Stimulated activated CD8-positive, alpha-beta memory T cell treated with anti-CD3 and anti-CD28 coated beads, Interleukin-12 subunit alpha, Interleukin-12 subunit beta, amount 100 ng/mL, for 4 hours (primary cell): Measurements from ENCODE around the gene COMMD7.
A peak's percentile ranks its signal among the peaks of the same experiment; 100 is the strongest.

Experiments
- DNase-seq: peaks from one replicate; pipeline ENCODE4 v3.0.0-alpha.2; 2020; ENCODE audit warnings: low read depth

The COMMD7 gene

DNA sequence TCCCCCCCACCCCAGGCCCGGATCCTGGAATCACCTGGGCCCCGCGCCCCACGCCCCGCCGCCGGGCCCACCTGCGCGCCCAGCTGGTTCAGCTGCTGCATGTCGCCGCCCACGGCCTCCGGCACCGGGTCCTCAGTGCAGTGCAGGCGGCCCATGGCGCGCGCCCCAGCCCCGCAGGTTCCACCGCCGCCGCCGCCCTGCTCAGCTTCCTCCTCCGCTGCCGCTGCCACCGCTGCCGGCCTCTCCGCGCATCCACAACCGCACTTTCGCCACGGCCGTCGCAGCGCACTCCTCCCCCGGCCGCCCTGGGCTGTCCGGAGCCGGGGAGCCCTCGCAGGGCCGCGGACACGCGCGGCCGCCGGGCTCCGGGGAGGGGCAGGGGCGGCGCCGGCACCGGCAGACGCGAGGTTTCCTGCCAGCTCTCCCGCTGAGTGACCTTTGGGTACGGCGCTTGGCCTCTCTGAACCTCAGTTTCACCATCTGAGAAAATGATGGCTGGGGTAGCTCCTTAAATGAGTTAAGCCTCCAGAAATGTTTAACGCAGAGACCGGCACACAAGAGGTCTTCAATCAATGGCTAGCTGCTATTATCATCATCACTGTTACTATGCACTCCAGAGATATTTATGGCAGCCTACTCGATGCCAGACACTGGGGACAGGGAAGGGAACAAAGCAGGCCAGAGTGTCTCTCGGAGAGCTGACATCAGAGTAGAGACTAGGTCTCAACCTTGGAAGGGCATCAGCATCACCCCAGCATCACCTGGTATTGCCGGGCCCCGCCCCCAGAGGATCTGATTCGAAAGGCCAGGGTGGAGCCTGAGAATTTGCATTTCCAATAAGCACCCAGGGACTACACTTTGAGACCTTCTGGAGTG is at the start of gene COMMD7:
Gene COMMD7, minus strand, starts transcription at position 231 of the 876 bp plus-strand sequence. Its CDS starts 76 bp downstream, at position 155.
- peak; percentile 58 for DNase-seq

GRCh38 chr20:32792731-32793458 is 49.6 kb upstream of the COMMD7 start:
- no peak for DNase-seq

DNA sequence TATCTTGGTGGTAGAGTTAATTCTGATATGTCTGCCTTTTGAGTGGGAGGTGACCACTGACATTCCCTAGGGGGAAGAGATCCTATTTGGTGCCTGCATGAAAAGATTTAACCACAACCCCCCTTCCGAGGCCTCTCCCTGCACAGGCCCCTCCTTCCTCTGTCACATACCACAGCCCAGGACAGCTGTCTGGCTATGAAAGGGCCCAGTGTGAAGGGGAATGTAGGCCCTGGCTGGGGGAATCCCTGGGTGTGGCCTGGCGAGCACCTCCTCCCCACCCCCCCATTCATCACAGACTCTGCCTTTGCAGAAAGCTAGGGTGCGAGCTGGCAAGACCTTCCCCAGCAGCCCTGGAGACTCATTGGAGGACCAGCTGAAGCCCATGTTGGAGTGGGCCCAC is 49.0 kb upstream of the COMMD7 start:
- DNase-seq, result no peak

GRCh38 chr20:32790751-32791057 is 47.4 kb upstream of the COMMD7 start:
- DNase-seq, result no peak

- DNase-seq, result peak; percentile 43
These were observed 46.9 kb upstream of the COMMD7 start for GRCh38 chr20:32789896-32790750.

DNA sequence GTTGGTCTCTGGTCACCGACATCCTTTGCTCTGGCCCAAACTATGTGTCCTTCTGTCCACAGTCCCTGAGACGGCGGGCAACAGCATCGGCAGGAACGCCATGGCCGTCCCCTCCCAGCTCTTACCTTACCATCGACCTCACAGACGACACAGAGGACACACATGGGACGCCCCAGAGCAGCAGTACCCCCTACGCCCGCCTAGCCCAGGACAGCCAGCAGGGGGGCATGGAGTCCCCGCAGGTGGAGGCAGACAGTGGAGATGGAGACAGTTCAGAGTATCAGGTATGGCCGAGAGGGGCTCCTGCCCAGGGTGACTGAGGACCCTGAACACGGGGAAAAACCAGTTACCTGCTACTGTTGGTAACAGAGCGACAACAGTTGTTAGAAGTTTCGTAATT is 43.9 kb upstream of the COMMD7 start:
- no peak for DNase-seq

- no peak for DNase-seq
These were observed 42.9 kb upstream of the COMMD7 start for GRCh38 chr20:32786059-32786760.

DNA sequence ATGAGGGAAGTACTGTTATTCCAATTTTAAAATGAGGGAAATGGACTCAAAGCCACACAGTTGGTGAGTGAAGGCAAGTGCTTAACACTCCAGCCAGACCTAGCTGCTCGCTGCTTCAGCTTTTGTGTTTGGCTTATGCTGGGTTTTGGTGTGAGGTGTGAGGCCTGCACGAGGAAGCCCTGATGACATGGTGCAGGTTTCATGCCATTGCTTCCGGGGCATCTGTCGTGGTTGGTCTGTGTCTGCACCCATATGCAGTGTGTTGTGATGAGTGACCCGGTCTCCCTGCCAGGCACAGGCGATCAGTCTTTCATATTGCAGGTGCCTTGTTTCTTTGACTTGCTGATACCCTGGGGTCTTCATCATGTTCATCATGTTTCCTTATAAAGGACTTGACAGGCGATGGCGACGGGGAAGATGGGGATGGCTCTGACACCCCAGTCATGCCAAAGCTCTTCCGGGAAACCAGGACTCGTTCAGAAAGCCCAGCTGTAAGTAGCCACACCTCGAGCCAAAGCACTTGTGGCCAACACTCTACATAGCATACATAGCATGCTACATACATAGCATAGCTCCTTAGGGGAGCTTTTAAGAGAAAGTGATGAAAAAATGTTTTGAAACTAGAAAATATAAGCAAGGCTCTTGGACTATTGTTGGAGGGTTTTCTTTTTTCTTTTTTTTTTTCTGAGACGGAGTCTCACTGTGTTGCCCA is 41.3 kb upstream of the COMMD7 start:
- no peak for DNase-seq

GRCh38 chr20:32780749-32781655 is 37.7 kb upstream of the COMMD7 start:
- no peak for DNase-seq

- no peak for DNase-seq
These were observed 37.0 kb upstream of the COMMD7 start for GRCh38 chr20:32780278-32780677.

DNA sequence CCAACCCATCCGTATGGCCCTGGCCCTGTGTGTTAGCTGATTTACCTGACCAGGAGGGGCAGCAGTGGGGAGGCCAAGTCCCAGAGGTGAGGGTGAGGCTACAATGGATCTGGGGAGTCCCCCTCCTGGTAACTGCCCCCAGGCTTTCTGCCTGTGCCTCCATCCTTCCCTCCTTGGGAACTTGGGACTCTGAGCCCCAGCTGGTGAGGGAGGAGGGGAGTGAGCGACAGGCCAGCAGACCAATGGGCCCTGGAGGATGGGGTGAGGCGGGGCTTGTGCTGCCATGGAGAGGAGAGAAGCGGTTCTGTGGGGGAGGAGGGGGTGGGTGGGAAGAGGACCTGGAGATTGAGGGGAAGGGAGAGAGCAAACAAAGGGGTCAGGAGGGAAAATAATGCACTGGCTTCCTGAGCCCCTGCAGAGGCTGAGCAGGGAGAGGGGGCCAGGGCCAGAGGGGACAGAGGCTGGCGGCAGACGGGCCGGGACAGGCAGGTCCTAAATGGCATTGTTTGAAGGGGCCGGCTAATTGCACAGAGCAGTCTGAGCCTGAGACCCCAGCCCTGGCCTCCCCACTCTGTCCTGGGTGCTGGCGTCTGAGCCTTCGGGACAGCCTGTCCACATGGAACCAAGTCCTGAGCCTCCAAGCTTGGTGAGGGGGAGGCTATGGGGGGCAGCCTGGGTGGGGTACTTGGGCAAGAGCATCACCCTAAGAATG is 36.4 kb upstream of the COMMD7 start:
- DNase-seq, result no peak

DNA sequence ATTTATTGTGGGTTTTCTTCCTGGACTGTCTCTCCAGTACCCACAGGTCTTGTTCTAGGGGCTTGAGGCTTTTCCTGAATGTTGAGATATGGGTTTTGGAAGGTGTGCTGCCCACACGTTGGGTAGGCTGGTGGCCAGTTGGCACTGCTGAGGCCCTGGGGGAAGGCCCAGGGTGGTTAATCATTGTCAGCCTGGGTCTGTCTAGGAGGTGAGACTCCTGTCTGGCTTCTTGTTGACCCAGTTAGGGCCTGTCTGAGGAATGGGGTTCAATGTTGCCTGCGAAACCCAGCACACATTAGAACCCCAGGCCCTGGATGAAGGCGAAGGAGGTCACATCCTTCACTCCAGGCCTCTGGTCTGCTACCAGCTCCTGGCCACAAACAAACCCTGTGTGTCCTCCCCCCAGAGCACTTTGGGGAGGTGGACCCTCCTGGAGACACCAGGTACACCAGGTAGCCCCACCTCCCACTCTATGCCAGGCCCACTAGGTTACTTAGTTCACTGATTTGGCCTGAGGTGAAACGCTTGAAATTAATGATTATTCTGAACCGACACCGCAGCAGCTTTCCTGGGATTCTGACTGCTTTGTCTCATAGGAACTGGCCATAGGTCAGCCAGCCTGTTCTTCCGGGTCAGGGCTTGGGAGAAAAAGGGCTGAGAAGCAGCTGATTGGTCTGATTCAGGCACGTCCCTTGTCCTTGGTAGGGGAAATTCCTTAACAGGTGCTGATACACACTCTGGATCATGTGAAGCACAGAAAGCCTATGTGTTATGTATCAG is 34.1 kb upstream of the COMMD7 start:
- DNase-seq, result no peak

GRCh38 chr20:32775336-32775991 is 32.2 kb upstream of the COMMD7 start:
- no peak for DNase-seq

DNA sequence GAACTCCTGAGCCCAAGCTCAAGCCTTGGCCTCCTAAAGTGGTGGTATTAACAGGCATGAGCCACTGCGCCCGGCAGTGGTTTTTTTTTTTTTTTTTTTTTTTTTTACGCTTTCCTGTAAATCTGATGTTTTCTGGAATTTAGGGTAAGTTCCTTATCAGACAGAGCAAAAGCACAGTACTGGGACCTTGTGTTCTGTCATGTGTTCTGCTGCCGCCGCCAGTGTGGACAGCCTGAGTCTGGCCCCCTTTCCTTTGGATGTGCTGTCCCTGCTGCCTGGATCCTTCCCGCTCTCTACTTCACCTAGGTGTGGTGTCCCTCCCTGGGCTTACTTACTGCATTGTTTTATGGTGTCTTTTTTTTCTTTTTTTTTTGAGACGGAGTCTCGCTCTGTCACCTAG is 30.6 kb upstream of the COMMD7 start:
- no peak for DNase-seq

DNA sequence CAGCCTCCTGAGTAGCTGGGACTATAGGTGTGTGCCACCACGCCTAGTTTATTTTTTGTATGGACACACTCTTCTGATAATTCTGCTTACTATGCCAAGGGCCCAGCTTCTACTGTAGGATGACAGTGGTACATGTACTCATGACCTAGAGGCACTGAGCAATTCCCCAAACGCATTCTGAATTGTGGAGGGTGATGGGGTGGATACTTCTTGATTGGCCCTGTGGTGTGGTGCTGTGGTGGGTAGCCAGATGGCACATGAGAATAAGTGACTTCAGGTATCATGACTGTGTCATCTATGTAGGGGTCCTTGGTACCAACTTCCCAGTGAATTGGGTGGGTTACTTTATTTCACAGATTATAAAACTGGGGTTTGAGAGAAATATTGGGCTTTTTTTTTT is 30.0 kb upstream of the COMMD7 start:
- no peak for DNase-seq

GRCh38 chr20:32772046-32772445 is 28.8 kb upstream of the COMMD7 start:
- no peak for DNase-seq

GRCh38 chr20:32767418-32768198 is 24.3 kb upstream of the COMMD7 start:
- no peak for DNase-seq
